Effector memory CD4-positive, alpha-beta T cell (primary cell): Measurements from ENCODE around the gene SPDEF.

Experiments
- DNase-seq, 3 donors: peaks; one replicate each; pipeline ENCODE4 v3.0.0-alpha.2; 2020
- H3K27ac ChIP-seq: 2 replicates; pipeline ENCODE4 v1.7.0; 2013; ENCODE audit warnings: mild to moderate bottlenecking, low read length, moderate library complexity; ENCODE audit not compliant: insufficient read depth, poor library complexity, severe bottlenecking
- H3K27me3 ChIP-seq: replicated peaks from 2 replicates; pipeline ENCODE4 v1.7.0; 2013; ENCODE audit warnings: mild to moderate bottlenecking, low read length; ENCODE audit not compliant: insufficient read depth, control insufficient read depth, poor library complexity, severe bottlenecking
- H3K36me3 ChIP-seq: 2 replicates; pipeline ENCODE4 v1.7.0; 2013; ENCODE audit warnings: mild to moderate bottlenecking, low read length, moderate library complexity; ENCODE audit not compliant: control insufficient read depth, insufficient read depth
- H3K4me1 ChIP-seq: 2 replicates; pipeline ENCODE4 v1.7.0; 2013; ENCODE audit warnings: low read length, mild to moderate bottlenecking; ENCODE audit not compliant: control insufficient read depth, insufficient read depth, poor library complexity, severe bottlenecking
- H3K4me3 ChIP-seq: 2 replicates; pipeline ENCODE4 v1.7.0; 2013; ENCODE audit warnings: low read length, low read depth, mild to moderate bottlenecking; ENCODE audit not compliant: insufficient read depth, poor library complexity, severe bottlenecking
- H3K9me3 ChIP-seq: 2 replicates; pipeline ENCODE4 v1.7.0; 2013; ENCODE audit warnings: mild to moderate bottlenecking, low read length, moderate library complexity; ENCODE audit not compliant: control insufficient read depth

SPDEF gene

GRCh38 chr6:34556493-34556892 is 364 bp upstream of the SPDEF start:
- Histone ChIP-seq H3K4me1 (no peaks in the 10 kb centered on the region), H3K27ac (no peak overlapping the region), H3K9me3 (no peaks in the 10 kb centered on the region), H3K4me3 (no peak overlapping the region), H3K27me3 (no peaks in the 10 kb centered on the region), H3K36me3 (no peaks in the 10 kb centered on the region)
- DNase-seq = no peak

GRCh38 chr6:34555328-34555727 is 801 bp downstream of the SPDEF start:
- H3K4me1 ChIP-seq = no peaks in the 10 kb centered on the region
- no peak overlapping the region for H3K27ac ChIP-seq
- no peaks in the 10 kb centered on the region for H3K9me3 ChIP-seq
- H3K4me3 ChIP-seq = no peak overlapping the region
- H3K36me3 ChIP-seq = no peaks in the 10 kb centered on the region
- H3K27me3 ChIP-seq = no peaks in the 10 kb centered on the region
- no peak for DNase-seq

- no peak overlapping the region for H3K27ac ChIP-seq
- H3K4me3 ChIP-seq = no peak overlapping the region
- H3K36me3 ChIP-seq = no peaks in the 10 kb centered on the region
- no peaks in the 10 kb centered on the region for H3K9me3 ChIP-seq
- no peaks in the 10 kb centered on the region for H3K4me1 ChIP-seq
- no peak for DNase-seq
- H3K27me3 ChIP-seq = no peaks in the 10 kb centered on the region
Measured at GRCh38 chr6:34555007-34555322, 1.2 kb downstream of the SPDEF start.

GRCh38 chr6:34554291-34555006 is 1.7 kb downstream of the SPDEF start:
- Histone ChIP-seq H3K4me3 (no peak overlapping the region), H3K27ac (no peak overlapping the region), H3K27me3 (no peaks in the 10 kb centered on the region), H3K36me3 (no peaks in the 10 kb centered on the region), H3K4me1 (no peaks in the 10 kb centered on the region), H3K9me3 (no peaks in the 10 kb centered on the region)
- no peak for DNase-seq

- no peaks in the 10 kb centered on the region for H3K36me3 ChIP-seq
- no peaks in the 10 kb centered on the region for H3K4me1 ChIP-seq
- H3K9me3 ChIP-seq = no peaks in the 10 kb centered on the region
- no peak overlapping the region for H3K4me3 ChIP-seq
- no peak overlapping the region for H3K27ac ChIP-seq
- no peaks in the 10 kb centered on the region for H3K27me3 ChIP-seq
- DNase-seq = no peak
Measured at GRCh38 chr6:34553750-34554149, 2.4 kb downstream of the SPDEF start.

GRCh38 chr6:34553146-34553545 is 3.0 kb downstream of the SPDEF start:
- Histone ChIP-seq H3K9me3 (no peaks in the 10 kb centered on the region), H3K27ac (no peak overlapping the region), H3K4me1 (no peaks in the 10 kb centered on the region), H3K4me3 (no peak overlapping the region), H3K27me3 (no peaks in the 10 kb centered on the region), H3K36me3 (no peaks in the 10 kb centered on the region)
- DNase-seq = no peak

GRCh38 chr6:34552620-34553019 is 3.5 kb downstream of the SPDEF start:
- Histone ChIP-seq H3K36me3 (no peaks in the 10 kb centered on the region), H3K27me3 (no peaks in the 10 kb centered on the region), H3K4me3 (no peak overlapping the region), H3K4me1 (no peaks in the 10 kb centered on the region), H3K27ac (no peak overlapping the region), H3K9me3 (no peaks in the 10 kb centered on the region)
- DNase-seq = no peak

- no peak for DNase-seq
- H3K27me3 ChIP-seq = no peaks in the 10 kb centered on the region
- no peaks in the 10 kb centered on the region for H3K4me1 ChIP-seq
- no peak overlapping the region for H3K4me3 ChIP-seq
- no peaks in the 10 kb centered on the region for H3K9me3 ChIP-seq
- H3K27ac ChIP-seq = no peak overlapping the region
- H3K36me3 ChIP-seq = no peaks in the 10 kb centered on the region
Measured at GRCh38 chr6:34551720-34552119, 4.4 kb downstream of the SPDEF start.

GRCh38 chr6:34549804-34550202 is 6.3 kb downstream of the SPDEF start:
- H3K4me3 ChIP-seq = no peak overlapping the region
- H3K27me3 ChIP-seq = no peaks in the 10 kb centered on the region
- no peaks in the 10 kb centered on the region for H3K4me1 ChIP-seq
- DNase-seq = no peak
- no peak overlapping the region for H3K27ac ChIP-seq
- H3K36me3 ChIP-seq = no peaks in the 10 kb centered on the region
- no peaks in the 10 kb centered on the region for H3K9me3 ChIP-seq

GRCh38 chr6:34549026-34549803 is 6.9 kb downstream of the SPDEF start:
- H3K4me3 ChIP-seq = no peak overlapping the region
- DNase-seq = no peak
- no peaks in the 10 kb centered on the region for H3K27me3 ChIP-seq
- H3K27ac ChIP-seq = no peak overlapping the region
- no peaks in the 10 kb centered on the region for H3K4me1 ChIP-seq
- no peaks in the 10 kb centered on the region for H3K36me3 ChIP-seq
- H3K9me3 ChIP-seq = no peaks in the 10 kb centered on the region
